Neural progenitor cell (in vitro differentiated cells): ENCODE data around the gene PACRG.

ENCODE experiments used
- CTCF ChIP-seq: fragments of 200-600 bp; sonication (generic); IDR thresholded peaks from 2 replicates; pipeline ENCODE4 v1.5.1; 2017; ENCODE audit warnings: antibody characterized with exemption, mild to moderate bottlenecking
- EZH2phosphoT487 ChIP-seq: fragments of 200-600 bp; sonication (generic); IDR thresholded peaks from 2 replicates; pipeline ENCODE4 v1.6.1; 2017; ENCODE audit warnings: antibody characterized with exemption

- TF ChIP-seq CTCF = no peak
- no peak for TF ChIP-seq EZH2phosphoT487
Measured at GRCh38 chr6:163064397-163064796, 336.6 kb downstream of the PACRG start.
